Measurements from ENCODE around the gene AGAP1. TPM values are rescaled to one million over a fixed set of nuclear protein-coding genes. Genes with fewer than 3 reads are reported as not detected.

AGAP1 gene
- total RNA-seq, 2 experiments from 2014 or later, result 1.8 to 2.0 TPM

GRCh38 chr2:235685024-235685721 is 191.3 kb downstream of the AGAP1 start:
- peaks cover 6% of the 10 kb centered on the region for H3K27me3 Mint-ChIP-seq
- H3K27ac Mint-ChIP-seq, result no peak overlapping the region
- CTCF ChIA-PET, result no interaction called here
- no peaks in the 10 kb centered on the region for H3K4me1 Mint-ChIP-seq (ENCODE audit: low read depth)
- no peak overlapping the region for H3K4me3 Mint-ChIP-seq
- no peak for DNase-seq
- no peaks in the 10 kb centered on the region for H3K9me3 Mint-ChIP-seq
- POLR2A ChIA-PET, result no interaction called here
- no peaks in the 10 kb centered on the region for H3K36me3 Mint-ChIP-seq
- intact Hi-C loops (cut with micrococcal nuclease), result no loop called here

GRCh38 chr2:235688511-235689426 is 194.9 kb downstream of the AGAP1 start:
- H3K27ac Mint-ChIP-seq, result no peak overlapping the region
- H3K36me3 Mint-ChIP-seq, result no peaks in the 10 kb centered on the region
- POLR2A ChIA-PET, result no interaction called here
- intact Hi-C loops (cut with micrococcal nuclease), result no loop called here
- H3K4me1 Mint-ChIP-seq (ENCODE audit: low read depth), result no peaks in the 10 kb centered on the region
- H3K9me3 Mint-ChIP-seq, result no peaks in the 10 kb centered on the region
- DNase-seq, result no peak
- CTCF ChIA-PET, result no interaction called here
- H3K4me3 Mint-ChIP-seq, result no peak overlapping the region
- peaks cover 10% of the 10 kb centered on the region for H3K27me3 Mint-ChIP-seq

- ChIA-PET CTCF (no interaction called here), POLR2A (no interaction called here)
- no peak for DNase-seq
- Mint-ChIP-seq H3K4me3 (no peak overlapping the region), H3K27ac (no peak overlapping the region), H3K27me3 (peaks cover 10% of the 10 kb centered on the region), H3K4me1 (ENCODE audit: low read depth) (no peaks in the 10 kb centered on the region), H3K9me3 (no peaks in the 10 kb centered on the region), H3K36me3 (no peaks in the 10 kb centered on the region)
- intact Hi-C loops (cut with micrococcal nuclease), result no loop called here
These were observed 195.6 kb downstream of the AGAP1 start for GRCh38 chr2:235689427-235689853.

- H3K27ac Mint-ChIP-seq, result no peak overlapping the region
- no peaks in the 10 kb centered on the region for H3K4me1 Mint-ChIP-seq (ENCODE audit: low read depth)
- ChIA-PET CTCF (no interaction called here), POLR2A (no interaction called here)
- intact Hi-C loops (cut with micrococcal nuclease), result no loop called here
- H3K4me3 Mint-ChIP-seq, result no peak overlapping the region
- DNase-seq, result no peak
- H3K36me3 Mint-ChIP-seq, result no peaks in the 10 kb centered on the region
- H3K9me3 Mint-ChIP-seq, result no peaks in the 10 kb centered on the region
- H3K27me3 Mint-ChIP-seq, result peaks cover 10% of the 10 kb centered on the region
These were observed 196.4 kb downstream of the AGAP1 start for GRCh38 chr2:235690082-235690808.

- Mint-ChIP-seq H3K27ac (no peak overlapping the region), H3K27me3 (peaks cover 10% of the 10 kb centered on the region), H3K4me1 (ENCODE audit: low read depth) (no peaks in the 10 kb centered on the region), H3K9me3 (no peaks in the 10 kb centered on the region), H3K4me3 (no peak overlapping the region), H3K36me3 (no peaks in the 10 kb centered on the region)
- no peak for DNase-seq
- intact Hi-C loops (cut with micrococcal nuclease), result no loop called here
- CTCF ChIA-PET, result no interaction called here
- POLR2A ChIA-PET, result no interaction called here
These were observed 197.1 kb downstream of the AGAP1 start for GRCh38 chr2:235690809-235691450.

- Mint-ChIP-seq H3K4me1 (ENCODE audit: low read depth) (no peaks in the 10 kb centered on the region), H3K27me3 (peaks cover 8% of the 10 kb centered on the region), H3K27ac (no peak overlapping the region), H3K9me3 (no peaks in the 10 kb centered on the region), H3K36me3 (no peaks in the 10 kb centered on the region), H3K4me3 (no peak overlapping the region)
- ChIA-PET CTCF (no interaction called here), POLR2A (no interaction called here)
- intact Hi-C loops (cut with micrococcal nuclease), result no loop called here
- DNase-seq, result no peak
These were observed 198.2 kb downstream of the AGAP1 start for GRCh38 chr2:235692076-235692475.

- no peak overlapping the region for H3K27ac Mint-ChIP-seq
- H3K9me3 Mint-ChIP-seq, result no peaks in the 10 kb centered on the region
- DNase-seq, result no peak
- no peaks in the 10 kb centered on the region for H3K36me3 Mint-ChIP-seq
- POLR2A ChIA-PET, result no interaction called here
- H3K27me3 Mint-ChIP-seq, result peaks cover 8% of the 10 kb centered on the region
- intact Hi-C loops (cut with micrococcal nuclease), result no loop called here
- H3K4me3 Mint-ChIP-seq, result no peak overlapping the region
- CTCF ChIA-PET, result no interaction called here
- H3K4me1 Mint-ChIP-seq (ENCODE audit: low read depth), result no peaks in the 10 kb centered on the region
These were observed 198.9 kb downstream of the AGAP1 start for GRCh38 chr2:235692671-235693171.

GRCh38 chr2:235693279-235693678 is 199.4 kb downstream of the AGAP1 start:
- no peak for DNase-seq
- intact Hi-C loops (cut with micrococcal nuclease), result no loop called here
- Mint-ChIP-seq H3K27ac (no peak overlapping the region), H3K27me3 (peaks cover 5% of the 10 kb centered on the region), H3K4me1 (ENCODE audit: low read depth) (no peaks in the 10 kb centered on the region), H3K9me3 (no peaks in the 10 kb centered on the region), H3K36me3 (no peaks in the 10 kb centered on the region), H3K4me3 (no peak overlapping the region)
- ChIA-PET CTCF (interaction anchor here (0.7 kb wide), 1 partner anchor 1144 kb away, joined by 3 read pairs; no protein-coding TSS in a partner anchor), POLR2A (no interaction called here)

GRCh38 chr2:235694721-235695601 is 201.1 kb downstream of the AGAP1 start:
- Mint-ChIP-seq H3K4me3 (no peak overlapping the region), H3K27me3 (peaks cover 4% of the 10 kb centered on the region), H3K36me3 (no peaks in the 10 kb centered on the region), H3K27ac (no peak overlapping the region), H3K4me1 (ENCODE audit: low read depth) (no peaks in the 10 kb centered on the region), H3K9me3 (no peaks in the 10 kb centered on the region)
- intact Hi-C loops (cut with micrococcal nuclease), result no loop called here
- ChIA-PET POLR2A (no interaction called here), CTCF (no interaction called here)
- DNase-seq, result no peak

GRCh38 chr2:235695602-235695895 is 201.7 kb downstream of the AGAP1 start:
- Mint-ChIP-seq H3K4me3 (no peak overlapping the region), H3K9me3 (no peaks in the 10 kb centered on the region), H3K27ac (no peak overlapping the region), H3K4me1 (ENCODE audit: low read depth) (no peaks in the 10 kb centered on the region), H3K36me3 (no peaks in the 10 kb centered on the region), H3K27me3 (peaks cover 4% of the 10 kb centered on the region)
- DNase-seq, result no peak
- CTCF ChIA-PET, result no interaction called here
- POLR2A ChIA-PET, result no interaction called here
- intact Hi-C loops (cut with micrococcal nuclease), result no loop called here

- intact Hi-C loops (cut with micrococcal nuclease), result no loop called here
- Mint-ChIP-seq H3K4me3 (no peak overlapping the region), H3K27me3 (peaks cover 4% of the 10 kb centered on the region), H3K27ac (no peak overlapping the region), H3K4me1 (ENCODE audit: low read depth) (no peaks in the 10 kb centered on the region), H3K9me3 (no peaks in the 10 kb centered on the region), H3K36me3 (no peaks in the 10 kb centered on the region)
- no peak for DNase-seq
- ChIA-PET CTCF (interaction anchor here (1.1 kb wide), 1 partner anchor 49 kb away, joined by 3 read pairs; no protein-coding TSS in a partner anchor), POLR2A (interaction anchor here (0.6 kb wide), 1 partner anchor 42 kb away, joined by 3 read pairs; no protein-coding TSS in a partner anchor)
These were observed 203.2 kb downstream of the AGAP1 start for GRCh38 chr2:235697041-235697440.
